HL-60 (cell line): Measurements from ENCODE around the gene SARM1.

Source experiments
- DNase-seq, 2 experiments: peaks; one replicate each; pipeline ENCODE4 v3.0.0-alpha.2; 2010 to 2020; ENCODE audit warnings: low read depth in 1 of 2, low spot score in 1 of 2
- H3K27ac ChIP-seq: fragments of 250-450 bp; sonication (Bioruptor Pico); replicated peaks from 2 replicates; pipeline ENCODE4 v1.5.1; 2020; ENCODE audit warnings: mild to moderate bottlenecking, moderate library complexity
- H3K27me3 ChIP-seq: fragments of 250-450 bp; sonication (Bioruptor Pico); 2 replicates; pipeline ENCODE4 v1.5.1; 2021; ENCODE audit warnings: mild to moderate bottlenecking, moderate library complexity; ENCODE audit not compliant: insufficient read depth, poor library complexity, severe bottlenecking
- H3K4me3 ChIP-seq: replicated peaks from 2 replicates; pipeline ENCODE4 v1.5.1; 2011; ENCODE audit warnings: mild to moderate bottlenecking, control low read depth, low read length; ENCODE audit not compliant: insufficient read depth
- GABPA ChIP-seq: IDR thresholded peaks from 2 replicates; pipeline ENCODE4 v1.6.1; 2012; ENCODE audit warnings: low read depth
- POLR2AphosphoS5 ChIP-seq: IDR thresholded peaks from 2 replicates; pipeline ENCODE4 v1.6.1; 2012; ENCODE audit warnings: low read depth
- SPI1 ChIP-seq: IDR thresholded peaks from 2 replicates; pipeline ENCODE4 v1.6.1; 2012; ENCODE audit warnings: low read depth, mild to moderate bottlenecking, borderline replicate concordance
- long read RNA-seq: library from polyadenylated mRNA; unstranded; transcript quantifications from one replicate; pipeline ENCODE4 v2.0.0, GENCODE V29; 2020
- TF ChIP-seq, protein P1 (sequence below): IDR thresholded peaks from one replicate; pipeline ENCODE4 v1.5.1; 2011; ENCODE audit warnings: low read length, control low read depth, inconsistent platforms; ENCODE audit not compliant: insufficient read depth
- TF ChIP-seq, protein P2 (sequence below): IDR thresholded peaks from 2 replicates; pipeline ENCODE4 v1.6.1; 2012; ENCODE audit warnings: low read depth; ENCODE audit not compliant: insufficient replicate concordance

Gene SARM1
- long read RNA-seq: 0 reads

DNA sequence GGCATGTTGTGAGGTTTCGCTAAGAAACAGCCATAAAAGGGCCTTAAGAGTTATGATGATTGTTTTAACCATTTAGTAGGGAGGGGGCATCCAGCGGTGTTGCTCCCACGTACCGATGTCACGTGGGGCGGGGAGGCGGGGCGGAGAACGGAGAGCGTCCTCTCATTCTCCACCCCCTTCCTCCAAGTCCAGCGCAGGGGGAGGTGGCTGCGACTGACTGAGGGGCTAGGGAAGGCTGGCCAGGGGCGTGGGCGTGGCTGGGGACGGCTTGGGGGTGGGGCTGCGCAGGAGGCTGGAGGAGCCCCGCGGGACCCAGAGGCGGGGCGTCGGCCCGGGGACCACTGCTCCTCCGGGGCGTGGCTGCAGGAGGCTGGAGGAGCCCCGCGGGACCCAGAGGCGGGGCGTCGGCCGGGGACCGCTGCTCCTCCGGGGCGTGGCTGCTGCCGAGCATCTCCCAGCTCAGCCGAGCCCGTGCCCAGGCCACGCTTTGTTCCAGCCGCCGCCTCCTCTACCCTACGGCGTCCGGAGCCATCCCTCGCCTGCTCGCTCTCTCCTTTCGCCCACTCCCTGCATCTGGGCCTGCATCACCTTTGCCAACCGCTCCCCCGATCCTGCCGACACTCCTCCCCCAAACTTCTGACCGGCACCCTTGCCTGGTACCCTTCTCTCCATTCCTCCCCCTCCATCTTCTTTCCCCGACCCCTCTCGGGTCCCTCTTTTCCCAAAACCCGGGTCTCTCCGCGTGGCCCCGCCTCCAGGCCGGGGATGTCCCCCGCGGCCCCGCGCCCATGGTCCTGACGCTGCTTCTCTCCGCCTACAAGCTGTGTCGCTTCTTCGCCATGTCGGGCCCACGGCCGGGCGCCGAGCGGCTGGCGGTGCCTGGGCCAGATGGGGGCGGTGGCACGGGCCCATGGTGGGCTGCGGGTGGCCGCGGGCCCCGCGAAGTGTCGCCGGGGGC is at the start of gene SARM1:
SARM1 (plus strand) TSS at position 450 of the 958 bp plus-strand sequence; CDS start at position 789, 339 bp downstream.
- Histone ChIP-seq H3K27me3 (peaks cover 12% of the 10 kb centered on the region), H3K4me3 (no peak within 1 kb of the TSS), H3K27ac (no peak within 1 kb of the TSS)
- no peak for DNase-seq
- TF ChIP-seq, protein P1, sequence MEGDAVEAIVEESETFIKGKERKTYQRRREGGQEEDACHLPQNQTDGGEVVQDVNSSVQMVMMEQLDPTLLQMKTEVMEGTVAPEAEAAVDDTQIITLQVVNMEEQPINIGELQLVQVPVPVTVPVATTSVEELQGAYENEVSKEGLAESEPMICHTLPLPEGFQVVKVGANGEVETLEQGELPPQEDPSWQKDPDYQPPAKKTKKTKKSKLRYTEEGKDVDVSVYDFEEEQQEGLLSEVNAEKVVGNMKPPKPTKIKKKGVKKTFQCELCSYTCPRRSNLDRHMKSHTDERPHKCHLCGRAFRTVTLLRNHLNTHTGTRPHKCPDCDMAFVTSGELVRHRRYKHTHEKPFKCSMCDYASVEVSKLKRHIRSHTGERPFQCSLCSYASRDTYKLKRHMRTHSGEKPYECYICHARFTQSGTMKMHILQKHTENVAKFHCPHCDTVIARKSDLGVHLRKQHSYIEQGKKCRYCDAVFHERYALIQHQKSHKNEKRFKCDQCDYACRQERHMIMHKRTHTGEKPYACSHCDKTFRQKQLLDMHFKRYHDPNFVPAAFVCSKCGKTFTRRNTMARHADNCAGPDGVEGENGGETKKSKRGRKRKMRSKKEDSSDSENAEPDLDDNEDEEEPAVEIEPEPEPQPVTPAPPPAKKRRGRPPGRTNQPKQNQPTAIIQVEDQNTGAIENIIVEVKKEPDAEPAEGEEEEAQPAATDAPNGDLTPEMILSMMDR: no peak
- TF ChIP-seq SPI1 (no peak), POLR2AphosphoS5 (no peak), GABPA (no peak)
- TF ChIP-seq, protein P2, sequence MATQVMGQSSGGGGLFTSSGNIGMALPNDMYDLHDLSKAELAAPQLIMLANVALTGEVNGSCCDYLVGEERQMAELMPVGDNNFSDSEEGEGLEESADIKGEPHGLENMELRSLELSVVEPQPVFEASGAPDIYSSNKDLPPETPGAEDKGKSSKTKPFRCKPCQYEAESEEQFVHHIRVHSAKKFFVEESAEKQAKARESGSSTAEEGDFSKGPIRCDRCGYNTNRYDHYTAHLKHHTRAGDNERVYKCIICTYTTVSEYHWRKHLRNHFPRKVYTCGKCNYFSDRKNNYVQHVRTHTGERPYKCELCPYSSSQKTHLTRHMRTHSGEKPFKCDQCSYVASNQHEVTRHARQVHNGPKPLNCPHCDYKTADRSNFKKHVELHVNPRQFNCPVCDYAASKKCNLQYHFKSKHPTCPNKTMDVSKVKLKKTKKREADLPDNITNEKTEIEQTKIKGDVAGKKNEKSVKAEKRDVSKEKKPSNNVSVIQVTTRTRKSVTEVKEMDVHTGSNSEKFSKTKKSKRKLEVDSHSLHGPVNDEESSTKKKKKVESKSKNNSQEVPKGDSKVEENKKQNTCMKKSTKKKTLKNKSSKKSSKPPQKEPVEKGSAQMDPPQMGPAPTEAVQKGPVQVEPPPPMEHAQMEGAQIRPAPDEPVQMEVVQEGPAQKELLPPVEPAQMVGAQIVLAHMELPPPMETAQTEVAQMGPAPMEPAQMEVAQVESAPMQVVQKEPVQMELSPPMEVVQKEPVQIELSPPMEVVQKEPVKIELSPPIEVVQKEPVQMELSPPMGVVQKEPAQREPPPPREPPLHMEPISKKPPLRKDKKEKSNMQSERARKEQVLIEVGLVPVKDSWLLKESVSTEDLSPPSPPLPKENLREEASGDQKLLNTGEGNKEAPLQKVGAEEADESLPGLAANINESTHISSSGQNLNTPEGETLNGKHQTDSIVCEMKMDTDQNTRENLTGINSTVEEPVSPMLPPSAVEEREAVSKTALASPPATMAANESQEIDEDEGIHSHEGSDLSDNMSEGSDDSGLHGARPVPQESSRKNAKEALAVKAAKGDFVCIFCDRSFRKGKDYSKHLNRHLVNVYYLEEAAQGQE: no peak

- H3K4me3 ChIP-seq: no peak overlapping the region
- no peaks in the 10 kb centered on the region for H3K27me3 ChIP-seq
- TF ChIP-seq SPI1: no peak
- TF ChIP-seq POLR2AphosphoS5: no peak
- TF ChIP-seq GABPA: no peak
- TF ChIP-seq, protein P1: no peak
- peak overlapping the region; percentile 22; the same call in 1 of the 2 replicates for H3K27ac ChIP-seq
- no peak for DNase-seq
Observed at GRCh38 chr17:28324267-28324745, 47.2 kb upstream of the SARM1 start.

GRCh38 chr17:28324781-28325180 is 46.7 kb upstream of the SARM1 start:
- Histone ChIP-seq H3K27me3 (no peaks in the 10 kb centered on the region), H3K27ac (peak overlapping the region; percentile 22; the same call in 1 of the 2 replicates), H3K4me3 (no peak overlapping the region)
- DNase-seq: no peak
- TF ChIP-seq GABPA (no peak), POLR2AphosphoS5 (no peak), SPI1 (no peak)
- TF ChIP-seq, protein P2: no peak
- TF ChIP-seq, protein P1: no peak
